ENCODE data around the gene TENM3.

TENM3 gene

DNA sequence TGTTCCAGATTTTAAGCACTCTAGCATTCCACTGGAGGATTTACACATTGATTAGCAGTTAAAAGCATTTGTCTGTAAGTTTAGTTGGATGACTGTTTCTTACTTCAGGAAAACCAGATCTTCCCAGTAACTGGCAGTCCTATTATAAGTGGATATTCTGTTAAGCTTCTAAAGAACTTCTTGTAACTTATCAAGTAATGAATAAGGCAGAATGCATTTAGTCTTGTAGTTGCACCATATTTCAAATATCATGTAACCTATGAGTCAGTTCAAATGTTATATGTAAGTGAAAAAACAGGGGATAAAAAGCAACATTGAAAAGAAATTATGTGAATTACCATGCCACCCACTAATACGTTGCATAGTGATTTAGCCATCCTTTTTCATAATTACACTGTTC is 30.2 kb upstream of the TENM3 start:
- no peak overlapping the region for H2BK120ac ChIP-seq (ENCODE audit: low read depth, low read length)
- no peak overlapping the region for H3K4me2 ChIP-seq (ENCODE audit: insufficient read depth, low read length, poor library complexity, severe bottlenecking)
- no peak overlapping the region for H4K8ac ChIP-seq (ENCODE audit: low read depth, low read length)
- H3K18ac ChIP-seq (ENCODE audit: low read length) = no peak overlapping the region
- peaks cover 8% of the 10 kb centered on the region for H3K79me1 ChIP-seq (ENCODE audit: low read depth, low read length)
- H2AFZ ChIP-seq (ENCODE audit: low read length) = no peak overlapping the region
- no peak overlapping the region for H3K23ac ChIP-seq (ENCODE audit: low read depth, low read length, poor library complexity)
- no peak overlapping the region for H2BK15ac ChIP-seq (ENCODE audit: low read length)
- no peak overlapping the region for H3K4ac ChIP-seq (ENCODE audit: low read length)
- no CpG with 5 or more reads among the region's 1 CpG for WGBS, 2 donors (ENCODE audit: extremely low coverage in 2 of 2, insufficient read length in 2 of 2, insufficient replicate concordance in 1 of 2)
- no peak overlapping the region for H2BK5ac ChIP-seq (ENCODE audit: low read length)
- no peak for DNase-seq (ENCODE audit: low spot score)
- H3K4me1 ChIP-seq (ENCODE audit: control insufficient read depth in 2 of 2, insufficient read depth in 1 of 2, low read depth in 1 of 2, low read length in 2 of 2) = peaks cover 3 to 10% of the 10 kb centered on the region in 2 donors
- no peak overlapping the region for H3K27ac ChIP-seq (replicated peaks; ENCODE audit: low read length)
- no peak overlapping the region for H3K9ac ChIP-seq (ENCODE audit: low read depth, low read length, poor library complexity)
- H3K14ac ChIP-seq (ENCODE audit: low read length) = no peak overlapping the region
- H3K27me3 ChIP-seq (ENCODE audit: control insufficient read depth in 3 of 3, insufficient read depth in 3 of 3, low read depth in 1 of 3, low read length in 3 of 3) = no peaks in the 10 kb centered on the region
- H3K9me3 ChIP-seq (replicated peaks in 1 of 2; ENCODE audit: control insufficient read depth in 2 of 2, insufficient read depth in 1 of 2, low read depth in 1 of 2, low read length in 2 of 2) = no peaks in the 10 kb centered on the region
- H4K91ac ChIP-seq (ENCODE audit: low read depth, low read length, poor library complexity) = no peak overlapping the region
- H2AK5ac ChIP-seq (ENCODE audit: low read depth, low read length) = no peak overlapping the region
- H2BK12ac ChIP-seq (ENCODE audit: low read length) = no peak overlapping the region
- peaks cover 0 to 7% of the 10 kb centered on the region in 2 donors for H3K36me3 ChIP-seq (replicated peaks in 1 of 2; ENCODE audit: control insufficient read depth in 2 of 2, insufficient read depth in 2 of 2, low read length in 2 of 2)
- no peak overlapping the region for H3K4me3 ChIP-seq (ENCODE audit: low read length in 2 of 2)

GRCh38 chr4:182215148-182215547 is 28.1 kb upstream of the TENM3 start:
- H3K4me1 ChIP-seq (ENCODE audit: control insufficient read depth in 2 of 2, insufficient read depth in 1 of 2, low read depth in 1 of 2, low read length in 2 of 2) = peaks cover 0 to 7% of the 10 kb centered on the region in 2 donors
- no peak overlapping the region for H3K4ac ChIP-seq (ENCODE audit: low read length)
- H3K4me3 ChIP-seq (ENCODE audit: low read length in 2 of 2) = no peak overlapping the region
- H3K23ac ChIP-seq (ENCODE audit: low read depth, low read length, poor library complexity) = no peak overlapping the region
- no peaks in the 10 kb centered on the region for H3K27me3 ChIP-seq (ENCODE audit: control insufficient read depth in 3 of 3, insufficient read depth in 3 of 3, low read depth in 1 of 3, low read length in 3 of 3)
- H2BK5ac ChIP-seq (ENCODE audit: low read length) = no peak overlapping the region
- H3K27ac ChIP-seq (replicated peaks; ENCODE audit: low read length) = no peak overlapping the region
- DNase-seq (ENCODE audit: low spot score) = no peak
- H2BK120ac ChIP-seq (ENCODE audit: low read depth, low read length) = no peak overlapping the region
- peaks cover 0 to 7% of the 10 kb centered on the region in 2 donors for H3K36me3 ChIP-seq (replicated peaks in 1 of 2; ENCODE audit: control insufficient read depth in 2 of 2, insufficient read depth in 2 of 2, low read length in 2 of 2)
- H4K91ac ChIP-seq (ENCODE audit: low read depth, low read length, poor library complexity) = no peak overlapping the region
- no peak overlapping the region for H2BK15ac ChIP-seq (ENCODE audit: low read length)
- no peak overlapping the region for H3K18ac ChIP-seq (ENCODE audit: low read length)
- H4K8ac ChIP-seq (ENCODE audit: low read depth, low read length) = no peak overlapping the region
- H3K4me2 ChIP-seq (ENCODE audit: insufficient read depth, low read length, poor library complexity, severe bottlenecking) = no peak overlapping the region
- no peak overlapping the region for H2AK5ac ChIP-seq (ENCODE audit: low read depth, low read length)
- no peak overlapping the region for H2AFZ ChIP-seq (ENCODE audit: low read length)
- no peak overlapping the region for H3K14ac ChIP-seq (ENCODE audit: low read length)
- no peak overlapping the region for H2BK12ac ChIP-seq (ENCODE audit: low read length)
- no peak overlapping the region for H3K9ac ChIP-seq (ENCODE audit: low read depth, low read length, poor library complexity)
- H3K79me1 ChIP-seq (ENCODE audit: low read depth, low read length) = peaks cover 3% of the 10 kb centered on the region
- H3K9me3 ChIP-seq (replicated peaks in 1 of 2; ENCODE audit: control insufficient read depth in 2 of 2, insufficient read depth in 1 of 2, low read depth in 1 of 2, low read length in 2 of 2) = no peaks in the 10 kb centered on the region
- WGBS, 2 donors (ENCODE audit: extremely low coverage in 2 of 2, insufficient read length in 2 of 2, insufficient replicate concordance in 1 of 2) = no CpG with 5 or more reads among the region's 3 CpGs

GRCh38 chr4:182216005-182216404 is 27.2 kb upstream of the TENM3 start:
- no peak for DNase-seq (ENCODE audit: low spot score)
- H3K4ac ChIP-seq (ENCODE audit: low read length) = no peak overlapping the region
- H3K18ac ChIP-seq (ENCODE audit: low read length) = no peak overlapping the region
- peaks cover 0 to 7% of the 10 kb centered on the region in 2 donors for H3K36me3 ChIP-seq (replicated peaks in 1 of 2; ENCODE audit: control insufficient read depth in 2 of 2, insufficient read depth in 2 of 2, low read length in 2 of 2)
- no peak overlapping the region for H3K4me2 ChIP-seq (ENCODE audit: insufficient read depth, low read length, poor library complexity, severe bottlenecking)
- H3K9me3 ChIP-seq (replicated peaks in 1 of 2; ENCODE audit: control insufficient read depth in 2 of 2, insufficient read depth in 1 of 2, low read depth in 1 of 2, low read length in 2 of 2) = no peaks in the 10 kb centered on the region
- H4K91ac ChIP-seq (ENCODE audit: low read depth, low read length, poor library complexity) = no peak overlapping the region
- no peak overlapping the region for H3K4me3 ChIP-seq (ENCODE audit: low read length in 2 of 2)
- no peak overlapping the region for H3K27ac ChIP-seq (replicated peaks; ENCODE audit: low read length)
- H3K9ac ChIP-seq (ENCODE audit: low read depth, low read length, poor library complexity) = no peak overlapping the region
- H3K79me1 ChIP-seq (ENCODE audit: low read depth, low read length) = no peaks in the 10 kb centered on the region
- no peak overlapping the region for H2BK15ac ChIP-seq (ENCODE audit: low read length)
- no peak overlapping the region for H2AK5ac ChIP-seq (ENCODE audit: low read depth, low read length)
- no peaks in the 10 kb centered on the region for H3K27me3 ChIP-seq (ENCODE audit: control insufficient read depth in 3 of 3, insufficient read depth in 3 of 3, low read depth in 1 of 3, low read length in 3 of 3)
- no peak overlapping the region for H2BK5ac ChIP-seq (ENCODE audit: low read length)
- H3K23ac ChIP-seq (ENCODE audit: low read depth, low read length, poor library complexity) = no peak overlapping the region
- peaks cover 0 to 4% of the 10 kb centered on the region in 2 donors for H3K4me1 ChIP-seq (ENCODE audit: control insufficient read depth in 2 of 2, insufficient read depth in 1 of 2, low read depth in 1 of 2, low read length in 2 of 2)
- no peak overlapping the region for H4K8ac ChIP-seq (ENCODE audit: low read depth, low read length)
- no peak overlapping the region for H2BK12ac ChIP-seq (ENCODE audit: low read length)
- H3K14ac ChIP-seq (ENCODE audit: low read length) = no peak overlapping the region
- H2AFZ ChIP-seq (ENCODE audit: low read length) = no peak overlapping the region
- no CpG with 5 or more reads among the region's 5 CpGs for WGBS, 2 donors (ENCODE audit: extremely low coverage in 2 of 2, insufficient read length in 2 of 2, insufficient replicate concordance in 1 of 2)
- no peak overlapping the region for H2BK120ac ChIP-seq (ENCODE audit: low read depth, low read length)

DNA sequence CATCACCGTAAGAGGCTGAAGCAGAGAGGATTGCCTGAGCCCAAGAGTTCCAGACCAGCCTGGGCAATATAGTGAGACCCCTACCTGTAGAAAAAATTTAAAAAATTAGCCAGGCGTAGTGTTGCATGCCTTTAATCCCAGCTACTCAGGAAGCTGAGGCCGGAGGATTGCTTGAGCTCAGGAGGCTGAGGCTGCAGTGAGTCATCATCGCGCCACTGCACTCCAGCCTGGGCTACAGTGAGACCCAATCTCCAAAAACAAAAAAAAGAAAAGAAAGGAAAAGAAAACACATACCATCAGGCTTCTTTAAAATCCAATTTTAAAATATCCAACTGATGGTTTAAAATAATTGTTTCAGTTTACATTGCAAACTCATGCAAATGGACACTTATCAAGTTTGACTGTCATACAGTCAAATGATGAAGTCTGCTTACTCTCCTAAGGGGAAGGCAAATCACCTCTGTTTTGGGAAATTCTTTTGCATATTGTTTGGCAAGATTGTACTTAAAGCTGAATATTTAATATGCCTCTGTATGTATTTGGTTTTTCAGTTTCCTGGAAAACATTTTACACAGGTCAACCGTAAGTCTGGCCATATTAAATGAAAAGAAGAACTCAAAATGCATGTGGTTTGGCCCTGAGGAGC is 23.7 kb upstream of the TENM3 start:
- H3K9me3 ChIP-seq (replicated peaks in 1 of 2; ENCODE audit: control insufficient read depth in 2 of 2, insufficient read depth in 1 of 2, low read depth in 1 of 2, low read length in 2 of 2) = no peaks in the 10 kb centered on the region
- H4K8ac ChIP-seq (ENCODE audit: low read depth, low read length) = no peak overlapping the region
- no peak overlapping the region for H3K27ac ChIP-seq (replicated peaks; ENCODE audit: low read length)
- no CpG with 5 or more reads among the region's 6 CpGs for WGBS, 2 donors (ENCODE audit: extremely low coverage in 2 of 2, insufficient read length in 2 of 2, insufficient replicate concordance in 1 of 2)
- no peak overlapping the region for H3K4me2 ChIP-seq (ENCODE audit: insufficient read depth, low read length, poor library complexity, severe bottlenecking)
- H3K14ac ChIP-seq (ENCODE audit: low read length) = no peak overlapping the region
- no peak overlapping the region for H4K91ac ChIP-seq (ENCODE audit: low read depth, low read length, poor library complexity)
- no peak for DNase-seq (ENCODE audit: low spot score)
- no peak overlapping the region for H3K18ac ChIP-seq (ENCODE audit: low read length)
- H2BK120ac ChIP-seq (ENCODE audit: low read depth, low read length) = no peak overlapping the region
- H2BK12ac ChIP-seq (ENCODE audit: low read length) = no peak overlapping the region
- H2AK5ac ChIP-seq (ENCODE audit: low read depth, low read length) = no peak overlapping the region
- H3K4me1 ChIP-seq (ENCODE audit: control insufficient read depth in 2 of 2, insufficient read depth in 1 of 2, low read depth in 1 of 2, low read length in 2 of 2) = no peaks in the 10 kb centered on the region
- no peak overlapping the region for H2AFZ ChIP-seq (ENCODE audit: low read length)
- no peak overlapping the region for H3K23ac ChIP-seq (ENCODE audit: low read depth, low read length, poor library complexity)
- H3K27me3 ChIP-seq (ENCODE audit: control insufficient read depth in 3 of 3, insufficient read depth in 3 of 3, low read depth in 1 of 3, low read length in 3 of 3) = no peaks in the 10 kb centered on the region
- no peak overlapping the region for H3K9ac ChIP-seq (ENCODE audit: low read depth, low read length, poor library complexity)
- no peak overlapping the region for H3K4ac ChIP-seq (ENCODE audit: low read length)
- no peak overlapping the region for H3K4me3 ChIP-seq (ENCODE audit: low read length in 2 of 2)
- no peaks in the 10 kb centered on the region for H3K79me1 ChIP-seq (ENCODE audit: low read depth, low read length)
- peaks cover 0 to 13% of the 10 kb centered on the region in 2 donors for H3K36me3 ChIP-seq (replicated peaks in 1 of 2; ENCODE audit: control insufficient read depth in 2 of 2, insufficient read depth in 2 of 2, low read length in 2 of 2)
- H2BK5ac ChIP-seq (ENCODE audit: low read length) = no peak overlapping the region
- no peak overlapping the region for H2BK15ac ChIP-seq (ENCODE audit: low read length)

All from neuronal stem cell (in vitro differentiated cells).